GM19239 (cell line): ENCODE data around the gene HEATR3.
A peak's percentile ranks its signal among the peaks of the same experiment; 100 is the strongest.
"Not testable (repeated sequence)": the region's sequence is repeated elsewhere in the genome, so short reads cannot be mapped to it uniquely, and the experiment has no call there.

Experiments used
- DNase-seq: peaks from one replicate; pipeline ENCODE4 v3.0.0; 2011; ENCODE audit warnings: low spot score; ENCODE audit not compliant: insufficient read length
- FAIRE-seq: peaks from 2 replicates; lab custom pipeline; 2011; peaks lifted over from hg19 to GRCh38; lab: Jason Lieb, UNC

Gene HEATR3

DNA sequence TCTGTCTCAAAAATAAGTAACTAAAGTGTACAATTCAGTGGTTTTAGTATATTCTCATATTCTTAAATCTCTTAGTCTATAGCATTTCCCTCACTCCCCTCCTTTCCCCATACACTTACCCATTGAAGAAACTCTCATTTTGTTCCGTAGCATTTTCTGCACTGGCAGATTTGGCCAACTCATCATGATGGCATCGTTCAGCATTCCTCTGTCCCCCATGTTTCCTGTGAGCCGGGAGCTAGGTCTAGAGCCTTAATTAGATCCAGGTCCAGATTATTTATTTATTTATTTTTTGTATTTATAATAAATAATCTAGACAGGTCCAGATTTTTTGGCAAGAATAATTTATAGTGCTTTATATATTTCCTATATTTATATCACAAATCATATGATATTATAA, 31.0 kb downstream of the HEATR3 start:
- FAIRE-seq: no peak

DNA sequence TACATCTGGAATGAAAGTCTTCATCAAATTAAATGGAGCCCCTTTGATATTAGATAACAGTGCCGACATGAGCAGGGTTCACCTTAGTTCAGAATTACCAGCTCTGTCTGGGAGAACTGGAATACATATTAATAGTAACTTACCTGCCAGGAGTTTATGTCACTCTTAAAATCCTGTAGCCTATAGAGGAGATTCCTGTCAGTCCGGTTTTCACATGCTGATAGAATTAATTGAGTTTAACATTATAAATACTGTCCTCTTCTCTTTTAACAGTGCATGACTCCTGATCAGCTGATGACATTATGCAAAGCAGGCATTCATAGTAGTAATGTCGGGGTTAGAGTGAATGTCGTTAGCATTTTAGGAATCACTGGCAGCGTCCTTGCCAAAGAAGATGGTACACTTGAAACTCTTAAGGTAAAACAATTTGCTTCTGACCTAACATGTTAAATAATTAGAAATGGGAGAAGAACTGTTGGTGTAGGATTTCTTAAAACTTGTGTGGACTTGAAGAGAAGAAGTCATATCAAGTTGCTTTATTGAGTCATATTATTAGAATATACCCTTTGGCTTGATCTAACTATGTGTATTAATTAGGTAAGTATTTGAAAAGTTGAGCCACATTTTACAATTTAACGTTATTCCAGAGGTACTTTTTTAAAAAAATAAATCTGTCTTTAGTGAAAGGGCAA, 34.3 kb downstream of the HEATR3 start:
- DNase-seq (no peak), FAIRE-seq (no peak)

More for the DNA sequence above, 31.0 kb downstream of the HEATR3 start:
- no peak for DNase-seq

DNA sequence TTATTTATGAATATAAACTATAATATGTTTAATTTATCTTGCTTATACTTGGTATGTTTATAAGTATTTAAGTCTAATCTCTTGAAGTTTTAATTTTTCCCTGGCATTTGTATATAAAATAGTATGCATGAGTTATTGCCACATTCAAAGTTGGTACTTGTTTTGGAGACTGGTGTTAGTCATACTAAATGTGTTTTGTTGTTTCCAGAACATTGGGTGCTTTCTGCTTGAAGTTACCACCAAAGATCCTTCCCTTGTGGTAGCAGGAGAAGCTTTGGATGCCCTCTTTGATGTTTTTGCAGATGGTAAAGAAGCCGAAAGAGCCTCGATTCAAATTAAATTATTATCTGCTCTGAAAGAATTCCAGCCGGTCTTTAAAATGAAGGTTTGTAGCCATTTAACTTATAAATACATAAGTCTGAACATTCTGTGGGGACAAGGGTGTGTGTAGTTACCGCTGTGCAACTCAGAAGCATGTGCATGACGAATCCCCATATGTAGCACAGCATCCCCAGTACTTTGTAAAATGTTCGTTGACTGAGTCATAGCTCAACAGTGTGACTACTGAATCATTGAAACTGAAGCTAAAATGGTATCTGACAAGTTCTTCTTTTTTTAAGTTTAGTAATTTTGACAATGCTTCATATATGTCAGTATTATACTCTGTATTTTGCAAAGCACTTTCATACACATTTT, 36.4 kb downstream of the HEATR3 start:
- no peak for FAIRE-seq
- no peak for DNase-seq

DNA sequence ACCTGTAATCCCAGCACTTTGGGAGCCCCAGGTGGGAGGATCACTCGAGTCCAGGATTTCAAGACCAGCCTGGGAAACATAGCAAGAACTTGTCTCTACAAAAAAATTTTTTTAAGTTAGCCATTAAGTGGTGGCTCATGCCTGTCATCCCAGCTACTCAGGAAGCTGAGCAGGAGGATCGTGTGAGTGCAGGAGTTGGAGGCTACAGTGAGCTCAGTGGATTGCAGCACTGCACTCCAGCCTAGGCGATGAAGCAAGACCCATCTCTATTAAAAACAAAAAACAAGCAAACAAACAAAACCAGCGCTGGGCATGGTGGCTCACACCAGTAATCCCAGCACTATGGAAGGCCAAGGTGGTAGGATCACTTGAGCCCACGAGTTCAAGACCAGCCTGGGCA, 38.0 kb downstream of the HEATR3 start:
- DNase-seq: no peak
- FAIRE-seq: no peak

DNA sequence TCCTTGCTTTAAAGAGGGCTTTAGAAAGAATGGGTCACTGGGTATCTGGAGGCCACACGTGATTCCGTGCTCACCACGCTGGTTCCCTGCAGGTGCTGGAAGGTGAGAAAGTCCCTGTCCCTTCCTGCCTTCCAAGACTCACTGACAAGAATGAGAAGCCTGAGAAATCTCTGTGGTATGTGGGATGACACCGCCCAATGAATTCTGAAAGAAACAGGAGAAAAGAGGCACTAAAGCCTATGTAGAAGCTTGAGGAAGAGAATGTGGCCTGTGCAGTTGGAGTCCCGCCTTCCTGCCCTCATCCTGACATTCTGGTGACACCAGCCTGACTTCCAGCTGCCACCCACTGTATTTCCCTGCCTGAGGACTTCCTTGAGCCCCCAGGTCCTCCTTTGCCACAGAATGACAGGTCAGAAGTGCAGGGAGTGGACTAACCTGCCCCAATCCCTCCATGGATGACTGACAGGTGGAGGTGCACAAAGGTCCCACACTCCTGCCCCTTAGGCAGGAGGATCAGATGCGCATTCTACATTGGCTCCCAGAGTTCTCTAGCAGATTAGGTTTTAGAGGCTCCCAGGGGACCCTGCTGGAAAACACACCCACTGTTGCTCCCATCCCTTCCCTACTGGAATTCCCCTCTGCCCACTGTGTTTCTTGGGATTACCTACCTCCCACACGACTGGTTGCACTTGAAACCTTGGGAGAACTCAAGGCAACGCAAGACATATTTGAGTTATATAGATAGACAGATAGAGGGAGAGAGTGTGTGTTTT, 48.8 kb downstream of the HEATR3 start:
- DNase-seq (no peak), FAIRE-seq (no peak)

DNA sequence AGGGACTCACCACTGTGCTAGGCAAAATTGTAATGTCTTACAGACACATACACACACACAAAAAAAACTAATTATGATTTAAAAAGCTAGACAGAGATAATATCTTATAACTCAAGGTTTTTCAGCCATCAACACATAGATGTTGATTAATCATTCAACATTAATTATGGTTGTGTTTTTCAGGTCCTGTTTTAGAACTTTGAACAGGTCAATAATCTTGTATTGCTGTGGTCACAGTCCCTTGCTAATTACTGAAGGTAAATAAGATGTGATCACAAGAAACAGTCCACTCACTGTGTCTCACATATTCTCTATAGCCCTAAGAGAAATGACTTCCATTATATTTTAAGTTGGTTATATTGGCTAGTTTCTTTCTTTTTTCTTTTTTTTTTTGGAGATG, 54.9 kb downstream of the HEATR3 start:
- FAIRE-seq: no peak
- no peak for DNase-seq

DNA sequence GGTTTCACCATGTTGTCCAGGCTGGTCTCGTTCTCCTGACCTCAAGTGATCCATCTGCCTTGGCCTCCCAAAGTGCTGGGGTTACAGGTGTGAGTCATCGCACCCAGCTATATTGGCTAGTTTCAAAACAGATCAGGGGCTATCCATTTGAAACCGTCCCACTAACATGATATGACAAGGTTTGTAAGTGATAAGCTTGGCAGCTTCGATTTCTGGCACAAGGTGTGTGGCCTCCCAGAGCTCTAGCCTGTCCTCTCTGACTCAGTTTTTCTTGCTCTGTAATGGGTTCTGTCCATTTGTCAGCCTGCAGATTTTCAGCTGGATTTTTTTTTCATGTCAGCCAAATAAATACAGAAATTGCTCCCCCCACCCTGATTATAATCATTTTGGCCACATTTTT, 55.5 kb downstream of the HEATR3 start:
- FAIRE-seq (peak; percentile 89), DNase-seq (no peak)

DNA sequence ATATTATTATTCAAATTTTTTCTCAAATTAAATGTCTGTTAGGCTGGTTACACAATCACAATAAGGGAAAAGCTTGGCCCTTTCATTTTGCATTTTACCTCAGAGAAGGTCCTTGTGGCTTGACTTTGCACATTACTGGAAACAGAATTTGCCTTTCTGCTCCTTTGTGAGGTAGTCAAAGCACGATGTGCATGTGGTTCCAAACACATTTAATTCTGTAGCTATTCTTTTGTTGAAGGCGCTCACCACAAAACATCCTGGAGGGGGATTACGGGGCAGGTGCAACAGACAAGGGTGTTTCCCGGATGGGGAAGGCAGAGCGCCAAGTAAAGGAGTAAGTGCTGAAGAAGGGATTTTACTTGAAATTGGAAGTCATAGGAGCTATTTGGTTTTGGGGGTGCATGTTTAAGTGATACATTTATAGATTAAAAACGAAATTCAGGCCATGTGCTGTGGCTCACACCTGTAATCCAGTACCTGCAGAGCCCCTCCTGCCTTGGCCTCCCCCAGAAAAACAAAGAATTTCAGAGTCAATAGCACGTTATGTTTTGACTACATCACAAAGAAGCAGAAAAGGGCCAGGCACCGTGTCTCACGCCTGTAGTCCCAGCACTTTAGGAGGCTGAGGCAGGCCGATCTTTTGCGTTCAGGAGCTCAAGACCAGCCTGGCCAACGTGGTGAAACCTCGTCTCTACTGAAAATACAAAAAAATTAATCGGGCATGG, 56.1 kb downstream of the HEATR3 start:
- FAIRE-seq (peak; percentile 87), DNase-seq (peak; percentile 13)

DNA sequence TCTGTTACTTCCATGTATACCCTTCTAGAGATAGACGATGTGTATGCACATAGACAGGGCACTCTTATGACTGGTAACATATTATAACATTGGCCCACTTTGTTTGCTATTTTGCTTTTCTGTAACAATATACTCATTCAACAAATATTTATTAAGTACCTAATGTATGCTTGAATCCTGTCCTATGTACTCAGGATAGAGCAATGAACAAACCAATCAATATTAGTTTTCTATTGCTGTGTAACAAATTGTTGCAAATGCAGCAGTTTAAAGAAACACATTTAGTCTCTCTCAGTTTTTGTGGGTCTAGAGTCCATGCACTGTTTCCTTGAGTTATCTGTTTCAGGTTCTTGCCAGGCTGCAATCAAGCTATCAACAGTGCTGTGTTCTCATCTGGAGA, 57.6 kb downstream of the HEATR3 start:
- DNase-seq: no peak
- no peak for FAIRE-seq

DNA sequence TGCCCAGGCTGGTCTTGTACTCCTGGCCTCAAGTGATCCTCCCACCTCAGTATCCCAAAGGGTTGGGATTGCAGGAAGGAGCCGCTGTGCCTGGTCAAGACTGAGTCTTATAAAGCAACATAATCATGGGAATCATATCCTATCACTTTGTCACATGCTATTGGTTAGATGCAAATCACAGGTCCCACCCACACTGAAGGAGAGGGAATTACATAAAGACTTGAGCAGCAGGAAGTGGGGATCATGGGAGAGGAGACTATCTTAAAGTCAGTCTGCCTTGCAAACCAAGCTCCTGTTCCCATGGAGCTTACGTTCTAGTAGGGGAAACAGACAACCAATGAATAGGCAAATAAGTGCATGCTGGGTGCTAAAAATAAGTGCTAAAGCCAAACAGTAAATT, 59.0 kb downstream of the HEATR3 start:
- DNase-seq: no peak
- no peak for FAIRE-seq

DNA sequence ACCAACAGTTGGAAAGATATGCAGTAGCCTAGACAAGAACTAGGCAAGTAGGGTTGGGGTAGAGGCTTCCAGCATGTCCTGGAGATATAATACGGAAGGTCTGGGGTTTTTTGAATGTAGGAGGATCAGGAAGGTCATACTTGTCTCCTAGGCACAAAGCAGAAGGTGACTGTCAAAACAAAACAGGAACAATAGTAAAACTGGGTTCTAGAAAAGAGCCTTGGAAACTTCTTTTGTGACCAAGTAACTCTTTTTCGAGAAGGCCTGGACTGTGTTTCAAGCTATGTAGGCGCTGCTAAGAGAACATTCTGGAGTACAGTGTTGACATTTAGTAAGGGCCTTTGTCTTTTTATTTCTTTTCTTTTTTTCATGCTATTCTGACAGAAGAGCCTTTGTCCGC, 60.4 kb downstream of the HEATR3 start:
- no peak for FAIRE-seq
- no peak for DNase-seq

DNA sequence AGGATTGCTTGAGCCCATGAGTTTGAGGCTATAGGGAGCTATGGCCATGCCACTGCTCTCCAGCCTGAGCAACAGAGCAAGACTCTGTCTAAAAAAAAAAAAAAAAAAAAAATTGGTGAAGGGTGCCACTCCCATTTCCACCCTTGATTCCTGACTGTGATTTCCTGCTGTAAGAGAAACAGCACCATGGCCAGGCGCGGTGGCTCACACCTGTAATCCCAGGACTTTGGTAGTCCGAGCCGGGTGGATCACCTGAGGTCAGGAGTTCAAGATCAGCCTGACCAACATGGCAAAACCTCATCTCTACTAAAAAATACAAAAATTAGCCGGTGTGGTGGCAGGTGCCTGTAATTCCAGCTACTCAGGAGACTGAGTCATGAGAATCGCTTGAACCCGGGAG, 66.8 kb downstream of the HEATR3 start:
- FAIRE-seq, DNase-seq: not testable (repeated sequence)

DNA sequence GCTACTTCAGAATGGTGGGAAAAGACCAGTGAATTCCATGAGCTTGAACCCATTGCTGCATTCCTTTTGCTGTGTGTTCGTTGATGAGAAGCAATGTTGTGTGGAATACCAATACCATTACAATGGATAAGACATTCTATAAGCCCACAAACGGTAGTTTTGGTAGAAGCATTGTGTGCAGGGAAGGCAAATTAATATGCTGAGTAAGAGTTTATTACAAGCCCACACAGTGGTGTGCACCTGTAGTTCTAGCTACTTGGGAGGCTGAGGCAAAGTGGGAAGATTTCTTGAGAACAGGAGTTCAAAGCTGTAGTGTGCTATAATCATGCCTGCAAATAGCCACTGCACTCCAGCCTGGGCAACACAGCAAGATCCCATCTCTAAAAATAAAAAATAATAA, 67.4 kb downstream of the HEATR3 start:
- no peak for FAIRE-seq
- no peak for DNase-seq

DNA sequence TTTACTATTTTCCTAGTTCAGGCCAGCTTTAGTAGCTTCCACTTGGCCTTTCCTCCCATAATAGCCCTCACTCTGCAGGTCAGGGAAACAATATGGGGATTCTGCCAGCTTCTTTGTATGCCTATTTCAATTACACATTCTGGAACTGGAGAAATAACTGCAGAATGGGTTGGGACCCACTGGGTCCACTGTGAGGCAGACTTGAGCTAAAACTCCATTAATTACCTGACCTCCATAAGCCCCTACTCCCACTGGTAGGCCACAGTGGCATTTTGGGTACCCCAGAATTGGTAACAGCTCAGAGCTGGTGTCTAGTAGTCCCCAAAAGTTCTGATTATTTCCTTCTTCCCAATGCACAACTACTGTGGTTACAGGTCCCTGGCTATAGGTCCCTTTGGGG, 70.6 kb downstream of the HEATR3 start:
- FAIRE-seq: no peak
- DNase-seq: no peak

DNA sequence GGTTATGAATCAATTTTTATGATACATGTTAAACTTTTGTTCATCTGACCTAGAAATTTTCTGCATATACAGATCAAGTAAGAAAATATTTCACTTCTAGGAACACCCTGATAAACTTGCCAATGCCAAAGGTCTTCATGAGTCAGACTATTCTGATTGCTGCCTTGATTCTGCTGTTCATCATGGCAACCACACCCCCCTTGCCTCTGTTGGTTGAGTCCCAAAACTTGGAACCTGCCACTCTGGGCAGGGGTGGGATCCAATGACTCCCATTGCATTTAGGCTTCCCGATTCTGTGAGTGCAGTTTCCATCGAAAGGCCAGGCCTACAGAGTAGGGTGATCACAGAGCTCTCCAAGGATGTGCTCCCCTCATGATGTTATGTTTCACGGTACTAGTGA, 71.5 kb downstream of the HEATR3 start:
- FAIRE-seq: no peak
- DNase-seq: no peak

DNA sequence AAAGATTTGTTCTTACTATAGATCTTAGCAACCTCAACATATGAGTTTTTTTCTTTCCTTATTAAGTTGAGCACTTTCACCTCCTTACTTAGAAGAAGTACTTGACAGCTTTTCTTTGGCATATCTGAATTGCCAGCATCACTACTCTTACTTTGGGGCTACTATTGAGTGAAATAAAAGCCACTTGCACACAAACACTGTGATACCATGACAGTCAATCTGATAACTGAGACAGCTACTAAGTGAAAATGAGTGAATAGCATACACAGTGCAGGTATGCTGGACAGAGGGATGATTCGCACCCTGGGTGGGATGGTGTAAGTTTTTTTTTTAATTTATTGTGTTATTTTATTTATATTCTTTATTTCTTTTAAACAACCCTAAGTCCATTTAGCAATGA, 73.8 kb downstream of the HEATR3 start:
- FAIRE-seq (no peak), DNase-seq (no peak)

DNA sequence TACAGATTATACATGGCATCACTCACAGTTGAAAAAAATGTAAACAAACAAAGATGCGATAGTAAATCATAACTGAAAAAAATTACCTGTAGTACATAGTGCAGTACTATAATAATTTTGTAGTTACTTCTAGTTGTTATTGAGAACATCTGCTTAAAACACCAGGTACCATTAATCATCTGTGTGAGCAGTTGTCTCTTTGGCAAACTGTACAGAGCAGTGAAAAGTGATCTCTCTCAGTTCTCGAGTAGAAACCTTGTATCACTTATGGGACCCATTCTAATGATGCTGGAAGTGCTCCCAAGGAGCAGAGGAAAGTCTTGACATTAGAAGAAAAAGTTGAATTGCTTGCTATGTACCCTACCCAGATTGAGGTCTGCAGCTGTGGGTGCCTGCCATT, 78.4 kb downstream of the HEATR3 start:
- no peak for DNase-seq
- FAIRE-seq: no peak

DNA sequence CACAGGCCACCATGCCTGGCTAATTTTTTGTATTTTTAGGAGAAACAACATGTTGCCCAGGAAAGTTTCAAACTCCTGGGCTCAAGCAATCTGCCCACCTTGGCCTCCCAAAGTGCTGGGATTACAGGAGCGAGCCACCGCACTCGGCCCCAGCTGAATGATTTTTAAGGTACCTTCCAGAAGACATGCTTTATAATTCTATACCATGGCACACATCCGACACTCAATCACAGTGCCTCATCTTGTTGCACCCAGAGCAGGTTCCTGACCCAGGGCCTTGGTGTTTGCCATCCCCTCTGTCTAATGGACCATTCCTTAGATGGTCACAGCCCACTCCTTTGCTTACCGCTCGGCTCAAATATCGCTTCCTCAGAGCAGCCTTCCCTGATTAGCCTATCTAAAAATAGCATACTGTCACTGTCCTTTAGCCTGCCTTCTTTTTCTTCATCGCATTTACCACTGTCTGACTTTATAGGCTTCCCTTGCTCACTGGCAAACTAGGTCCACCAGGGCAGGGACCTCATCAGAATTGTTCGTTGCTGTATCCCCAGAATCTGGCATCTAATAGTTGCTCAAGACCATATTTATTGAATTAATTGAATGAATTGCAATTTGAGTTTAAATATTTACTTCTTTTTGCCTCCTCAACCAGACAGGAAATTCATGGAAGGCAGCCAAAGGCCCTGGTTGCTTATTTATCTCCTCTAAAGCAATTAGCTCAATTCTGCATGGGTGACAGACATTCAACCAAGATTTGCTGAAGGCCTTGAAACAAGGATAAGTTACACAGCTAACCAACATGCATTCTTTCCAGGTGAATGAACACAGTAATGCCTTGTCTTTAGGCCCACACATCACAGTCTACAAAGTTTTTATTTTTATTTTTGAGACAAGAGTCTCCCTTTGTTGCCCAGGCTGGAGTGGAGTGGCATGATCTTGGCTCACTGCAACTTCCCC, 81.0 kb downstream of the HEATR3 start:
- no peak for FAIRE-seq
- DNase-seq: no peak

DNA sequence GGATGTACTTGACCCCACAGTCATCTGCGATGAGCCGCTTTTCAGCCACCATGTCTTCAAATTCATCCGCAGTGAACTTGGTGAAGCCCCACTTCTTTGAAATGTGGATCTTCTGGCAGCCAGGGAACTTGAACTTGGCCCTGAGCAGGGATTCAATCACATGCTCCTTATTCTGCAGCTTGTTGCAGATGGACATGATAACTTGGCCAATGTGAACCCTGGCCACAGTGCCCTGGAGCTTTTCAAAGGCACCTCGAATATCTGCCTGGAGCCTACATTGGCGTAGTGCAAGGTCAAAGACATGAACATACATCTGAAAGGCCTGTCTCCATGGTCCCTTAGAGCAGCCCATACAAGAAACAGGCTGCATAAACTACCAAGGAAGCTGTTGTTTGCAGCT, 85.6 kb downstream of the HEATR3 start:
- FAIRE-seq: no peak

DNA sequence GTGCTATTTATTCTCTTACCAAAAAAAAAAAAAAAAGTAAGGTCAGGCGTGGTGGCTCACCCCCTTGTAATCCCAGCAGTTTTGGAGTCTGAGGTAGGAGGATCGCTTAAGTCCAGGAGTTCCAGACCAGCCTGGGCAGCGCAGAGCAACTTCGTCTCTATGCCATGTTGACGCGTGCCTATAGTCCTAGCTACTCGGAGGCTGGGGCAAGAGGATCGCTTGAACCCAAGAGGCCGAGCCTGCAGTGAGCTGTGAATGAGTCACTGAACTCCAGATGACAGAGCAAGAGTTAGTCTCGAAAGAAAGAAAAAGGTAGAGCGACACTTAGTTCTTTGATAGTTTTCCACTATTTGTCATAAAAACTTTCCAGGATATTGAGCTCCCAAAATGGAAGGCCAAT, 86.0 kb downstream of the HEATR3 start:
- DNase-seq: no peak
- peak; percentile 14 for FAIRE-seq

More for the DNA sequence above, 85.6 kb downstream of the HEATR3 start:
- no peak for DNase-seq
